Stimulated activated effector memory CD8-positive, alpha-beta T cell treated with anti-CD3 and anti-CD28 coated beads, Interleukin-12 subunit alpha, Interleukin-12 subunit beta, amount 100 ng/mL, for 72 hours (primary cell): ENCODE data around the gene SLC37A1.

ENCODE experiments used
- ATAC-seq: fragments of 150-1000 bp; cut with Tn5 transposase; 2 replicates; pipeline ENCODE4 v1.10.0; 2021
- DNase-seq, 2 donors: peaks; one replicate each; pipeline ENCODE4 v3.0.0; 2021 to 2022; ENCODE audit warnings: low spot score in 2 of 2
- H3K27ac Mint-ChIP-seq: one replicate; pipeline ENCODE4 v1.8.0; 2022; ENCODE audit warnings: mild to moderate bottlenecking, mixed read lengths
- H3K36me3 Mint-ChIP-seq: one replicate; pipeline ENCODE4 v1.8.0; 2022; ENCODE audit warnings: mild to moderate bottlenecking, mixed read lengths
- H3K4me1 Mint-ChIP-seq: one replicate; pipeline ENCODE4 v1.8.0; 2022; ENCODE audit warnings: mixed read lengths
- H3K4me3 Mint-ChIP-seq: one replicate; pipeline ENCODE4 v1.8.0; 2022; ENCODE audit warnings: mild to moderate bottlenecking, mixed read lengths
- H3K9me3 Mint-ChIP-seq: one replicate; pipeline ENCODE4 v1.8.0; 2022; ENCODE audit warnings: mixed read lengths

SLC37A1 gene

GRCh38 chr21:42492201-42492600 is 21.5 kb upstream of the SLC37A1 start:
- H3K36me3 Mint-ChIP-seq = no peaks in the 10 kb centered on the region
- ATAC-seq (no peak), DNase-seq (no peak)
- no peaks in the 10 kb centered on the region for H3K9me3 Mint-ChIP-seq
- H3K4me3 Mint-ChIP-seq = no peak overlapping the region
- no peak overlapping the region for H3K27ac Mint-ChIP-seq
- H3K4me1 Mint-ChIP-seq = peaks cover 15% of the 10 kb centered on the region

- no peak for DNase-seq
- no peak overlapping the region for H3K4me3 Mint-ChIP-seq
- no peaks in the 10 kb centered on the region for H3K9me3 Mint-ChIP-seq
- peaks cover 16% of the 10 kb centered on the region for H3K4me1 Mint-ChIP-seq
- H3K27ac Mint-ChIP-seq = no peak overlapping the region
- no peak for ATAC-seq
- no peaks in the 10 kb centered on the region for H3K36me3 Mint-ChIP-seq
These were observed 20.3 kb upstream of the SLC37A1 start for GRCh38 chr21:42493109-42494060.

GRCh38 chr21:42495027-42495426 is 18.6 kb upstream of the SLC37A1 start:
- Mint-ChIP-seq H3K9me3 (no peaks in the 10 kb centered on the region), H3K4me1 (peaks cover 16% of the 10 kb centered on the region), H3K36me3 (no peaks in the 10 kb centered on the region), H3K4me3 (peak overlapping the region; percentile 88), H3K27ac (no peak overlapping the region)
- no peak for ATAC-seq
- DNase-seq = no peak

GRCh38 chr21:42495765-42496119 is 17.9 kb upstream of the SLC37A1 start:
- peak overlapping the region; percentile 88 for H3K4me3 Mint-ChIP-seq
- H3K9me3 Mint-ChIP-seq = no peaks in the 10 kb centered on the region
- peaks cover 16% of the 10 kb centered on the region for H3K4me1 Mint-ChIP-seq
- H3K36me3 Mint-ChIP-seq = no peaks in the 10 kb centered on the region
- peak overlapping the region; percentile 91 for H3K27ac Mint-ChIP-seq
- DNase-seq (no peak), ATAC-seq (no peak)

- H3K36me3 Mint-ChIP-seq = no peaks in the 10 kb centered on the region
- H3K27ac Mint-ChIP-seq = peak within 1 kb of the TSS; percentile 91
- H3K4me3 Mint-ChIP-seq = peak within 1 kb of the TSS; percentile 88
- DNase-seq (peak; percentile 95 to 99), ATAC-seq (peak; percentile 99)
- peaks cover 16% of the 10 kb centered on the region for H3K4me1 Mint-ChIP-seq
- no peaks in the 10 kb centered on the region for H3K9me3 Mint-ChIP-seq
These were observed 17.4 kb upstream of the SLC37A1 start, which contains the start of gene RSPH1 for GRCh38 chr21:42496120-42496838. Gene RSPH1, minus strand, starts transcription at chr21:42496224. Its CDS starts 38 bp downstream, at chr21:42496186.

GRCh38 chr21:42496839-42497202 is 16.8 kb upstream of the SLC37A1 start:
- Mint-ChIP-seq H3K4me3 (peak overlapping the region; percentile 88), H3K9me3 (no peaks in the 10 kb centered on the region), H3K27ac (peak overlapping the region; percentile 91), H3K36me3 (no peaks in the 10 kb centered on the region), H3K4me1 (peaks cover 16% of the 10 kb centered on the region)
- DNase-seq = no peak
- no peak for ATAC-seq

- DNase-seq (no peak), ATAC-seq (no peak)
- Mint-ChIP-seq H3K4me3 (no peak overlapping the region), H3K4me1 (peaks cover 16% of the 10 kb centered on the region), H3K36me3 (no peaks in the 10 kb centered on the region), H3K27ac (no peak overlapping the region), H3K9me3 (no peaks in the 10 kb centered on the region)
These were observed 15.6 kb upstream of the SLC37A1 start for GRCh38 chr21:42498012-42498411.

GRCh38 chr21:42499444-42500112 is 14.1 kb upstream of the SLC37A1 start:
- H3K4me3 Mint-ChIP-seq = no peak overlapping the region
- ATAC-seq = no peak
- H3K27ac Mint-ChIP-seq = no peak overlapping the region
- no peak for DNase-seq
- no peaks in the 10 kb centered on the region for H3K36me3 Mint-ChIP-seq
- H3K9me3 Mint-ChIP-seq = no peaks in the 10 kb centered on the region
- peaks cover 24% of the 10 kb centered on the region for H3K4me1 Mint-ChIP-seq

GRCh38 chr21:42500225-42500624 is 13.4 kb upstream of the SLC37A1 start:
- no peaks in the 10 kb centered on the region for H3K36me3 Mint-ChIP-seq
- peaks cover 24% of the 10 kb centered on the region for H3K4me1 Mint-ChIP-seq
- no peaks in the 10 kb centered on the region for H3K9me3 Mint-ChIP-seq
- DNase-seq = no peak
- H3K27ac Mint-ChIP-seq = no peak overlapping the region
- no peak for ATAC-seq
- H3K4me3 Mint-ChIP-seq = no peak overlapping the region

- H3K4me1 Mint-ChIP-seq = peaks cover 22% of the 10 kb centered on the region
- no peak overlapping the region for H3K27ac Mint-ChIP-seq
- no peaks in the 10 kb centered on the region for H3K9me3 Mint-ChIP-seq
- no peak for ATAC-seq
- H3K4me3 Mint-ChIP-seq = no peak overlapping the region
- no peaks in the 10 kb centered on the region for H3K36me3 Mint-ChIP-seq
- no peak for DNase-seq
These were observed 12.9 kb upstream of the SLC37A1 start for GRCh38 chr21:42500736-42501135.

GRCh38 chr21:42503711-42504110 is 9.9 kb upstream of the SLC37A1 start:
- Mint-ChIP-seq H3K9me3 (no peaks in the 10 kb centered on the region), H3K36me3 (no peaks in the 10 kb centered on the region), H3K27ac (peak overlapping the region; percentile 38), H3K4me3 (no peak overlapping the region), H3K4me1 (peaks cover 8% of the 10 kb centered on the region)
- peak; percentile 69 for ATAC-seq
- DNase-seq = no peak

- Mint-ChIP-seq H3K27ac (no peak overlapping the region), H3K36me3 (no peaks in the 10 kb centered on the region), H3K9me3 (no peaks in the 10 kb centered on the region), H3K4me1 (peaks cover 8% of the 10 kb centered on the region), H3K4me3 (no peak overlapping the region)
- ATAC-seq (no peak), DNase-seq (no peak)
These were observed 8.4 kb upstream of the SLC37A1 start for GRCh38 chr21:42505090-42505726.

GRCh38 chr21:42507418-42507817 is 6.2 kb upstream of the SLC37A1 start:
- Mint-ChIP-seq H3K27ac (no peak overlapping the region), H3K36me3 (peaks cover 2% of the 10 kb centered on the region), H3K9me3 (no peaks in the 10 kb centered on the region), H3K4me1 (peaks cover 12% of the 10 kb centered on the region), H3K4me3 (no peak overlapping the region)
- DNase-seq = no peak
- no peak for ATAC-seq

GRCh38 chr21:42508371-42508770 is 5.3 kb upstream of the SLC37A1 start:
- no peak for DNase-seq
- no peak for ATAC-seq
- H3K4me1 Mint-ChIP-seq = peaks cover 14% of the 10 kb centered on the region
- peaks cover 11% of the 10 kb centered on the region for H3K36me3 Mint-ChIP-seq
- H3K9me3 Mint-ChIP-seq = no peaks in the 10 kb centered on the region
- no peak overlapping the region for H3K27ac Mint-ChIP-seq
- H3K4me3 Mint-ChIP-seq = no peak overlapping the region

- H3K4me1 Mint-ChIP-seq = peaks cover 7% of the 10 kb centered on the region
- no peaks in the 10 kb centered on the region for H3K9me3 Mint-ChIP-seq
- no peak for DNase-seq
- no peak for ATAC-seq
- no peak overlapping the region for H3K27ac Mint-ChIP-seq
- peaks cover 11% of the 10 kb centered on the region for H3K36me3 Mint-ChIP-seq
- no peak overlapping the region for H3K4me3 Mint-ChIP-seq
These were observed 4.4 kb upstream of the SLC37A1 start for GRCh38 chr21:42509244-42509643.
